Neural cell (in vitro differentiated cells): ENCODE data around the gene PAAF1. TPM values are rescaled to one million over a fixed set of nuclear protein-coding genes. Genes with fewer than 3 reads are reported as not detected.

Experiments used
- H2AFZ ChIP-seq: fragments of 200-600, 300-800 bp; sonication (generic), shearing (Covaris generic); 2 replicates; pipeline ENCODE4 v1.6.0; 2014; ENCODE audit warnings: low read depth, mild to moderate bottlenecking, antibody characterized with exemption, low read length, moderate library complexity
- H3F3A ChIP-seq: fragments of 200-600 bp; shearing (Covaris generic); 2 replicates; pipeline ENCODE4 v1.6.1; 2016; ENCODE audit warnings: mild to moderate bottlenecking, moderate library complexity, mixed read lengths, antibody characterized with exemption, low read length; ENCODE audit not compliant: insufficient read depth, poor library complexity, severe bottlenecking
- H3K27ac ChIP-seq: fragments of 200-600, 300-800 bp; sonication (generic), shearing (Covaris generic); 2 replicates; pipeline ENCODE4 v1.5.1; 2014; ENCODE audit warnings: mild to moderate bottlenecking, low read length, moderate library complexity
- H3K27me3 ChIP-seq: fragments of 300-800, 200-600 bp; sonication (generic), shearing (Covaris generic); 2 replicates; pipeline ENCODE4 v1.6.0; 2014; ENCODE audit warnings: mild to moderate bottlenecking, low read depth, low read length, moderate library complexity; ENCODE audit not compliant: insufficient read depth
- H3K36me3 ChIP-seq: fragments of 300-800, 200-600 bp; sonication (generic), shearing (Covaris generic); 2 replicates; pipeline ENCODE4 v1.5.1; 2014; ENCODE audit warnings: mild to moderate bottlenecking, antibody characterized with exemption, low read length, moderate library complexity; ENCODE audit not compliant: insufficient read depth
- H3K4me2 ChIP-seq: fragments of 300-800, 200-600 bp; sonication (generic), shearing (Covaris generic); 2 replicates; pipeline ENCODE4 v1.6.0; 2014; ENCODE audit warnings: mild to moderate bottlenecking, low read length
- H3K4me3 ChIP-seq: fragments of 300-800, 200-600 bp; sonication (generic), shearing (Covaris generic); 2 replicates; pipeline ENCODE4 v1.5.1; 2014; ENCODE audit warnings: mild to moderate bottlenecking, low read length, moderate library complexity
- H3K79me2 ChIP-seq: fragments of 200-600 bp; shearing (Covaris generic); replicated peaks from 2 replicates; pipeline ENCODE4 v1.6.0; 2014; ENCODE audit warnings: mild to moderate bottlenecking, low read length, moderate library complexity; ENCODE audit not compliant: insufficient read depth
- H3K9ac ChIP-seq: fragments of 300-800, 200-600 bp; sonication (generic), shearing (Covaris generic); 2 replicates; pipeline ENCODE4 v1.6.1; 2016; ENCODE audit warnings: mild to moderate bottlenecking, low read length, mixed read lengths
- H3K9me2 ChIP-seq: fragments of 200-600 bp; shearing (Covaris generic); 2 replicates; pipeline ENCODE4 v1.6.1; 2016; ENCODE audit warnings: mild to moderate bottlenecking, low read length, mixed read lengths; ENCODE audit not compliant: insufficient read depth
- H3K9me3 ChIP-seq: fragments of 200-600, 300-800 bp; sonication (generic), shearing (Covaris generic); 2 replicates; pipeline ENCODE4 v1.6.1; 2016; ENCODE audit warnings: mild to moderate bottlenecking, mixed run types, low read length, moderate library complexity, mixed read lengths
- H4K20me1 ChIP-seq: fragments of 200-600 bp; shearing (Covaris generic); 2 replicates; pipeline ENCODE4 v1.6.1; 2016; ENCODE audit warnings: mild to moderate bottlenecking, mixed run types; ENCODE audit not compliant: insufficient read depth
- EP300 ChIP-seq: fragments of 450-650 bp; conservative IDR thresholded peaks from 2 replicates; pipeline ENCODE4 v1.6.1; 2014; ENCODE audit warnings: antibody characterized with exemption, mild to moderate bottlenecking, moderate library complexity; ENCODE audit not compliant: poor library complexity, severe bottlenecking
- EZH2 ChIP-seq: fragments of 200-600, 300-800 bp; shearing (Covaris generic), sonication (generic); IDR thresholded peaks from 2 replicates; pipeline ENCODE4 v1.6.1; 2014; ENCODE audit warnings: antibody characterized with exemption, low read length, borderline replicate concordance, mild to moderate bottlenecking; ENCODE audit not compliant: insufficient read depth, poor library complexity, severe bottlenecking
- MXI1 ChIP-seq: fragments of 450-650 bp; conservative IDR thresholded peaks from 2 replicates; pipeline ENCODE4 v1.6.1; 2014; ENCODE audit warnings: antibody characterized with exemption, mild to moderate bottlenecking; ENCODE audit not compliant: poor library complexity, severe bottlenecking
- POLR2AphosphoS5 ChIP-seq: IDR thresholded peaks from 2 replicates; pipeline ENCODE4 v1.6.1; 2012
- RAD21 ChIP-seq: fragments of 450-650 bp; conservative IDR thresholded peaks from 2 replicates; pipeline ENCODE4 v1.6.1; 2014; ENCODE audit warnings: antibody characterized with exemption, mild to moderate bottlenecking, moderate library complexity
- SMC3 ChIP-seq: fragments of 450-650 bp; conservative IDR thresholded peaks from 2 replicates; pipeline ENCODE4 v1.6.1; 2014; ENCODE audit warnings: antibody characterized with exemption, mild to moderate bottlenecking, moderate library complexity; ENCODE audit not compliant: poor library complexity
- TAF1 ChIP-seq: IDR thresholded peaks from 2 replicates; pipeline ENCODE4 v1.6.1; 2012; ENCODE audit warnings: low read depth
- polyA plus RNA-seq: library from polyadenylated mRNA; depleted of rRNA; stranded (reverse); fragments of >200 nt; gene quantifications from 2 replicates; pipeline ENCODE4 v1.2.3, GENCODE V29; 2014
- TF ChIP-seq, protein P1 (sequence below): IDR thresholded peaks from 2 replicates; pipeline ENCODE4 v1.6.1; 2012; ENCODE audit warnings: borderline replicate concordance
- TF ChIP-seq, protein P2 (sequence below): fragments of 450-650 bp; IDR thresholded peaks from 2 replicates; pipeline ENCODE4 v1.5.1; 2014; ENCODE audit warnings: antibody characterized with exemption, mild to moderate bottlenecking, moderate library complexity; ENCODE audit not compliant: poor library complexity, severe bottlenecking

The PAAF1 gene
- polyA plus RNA-seq, 1 donor from 2014 or later = 80.3 TPM

DNA sequence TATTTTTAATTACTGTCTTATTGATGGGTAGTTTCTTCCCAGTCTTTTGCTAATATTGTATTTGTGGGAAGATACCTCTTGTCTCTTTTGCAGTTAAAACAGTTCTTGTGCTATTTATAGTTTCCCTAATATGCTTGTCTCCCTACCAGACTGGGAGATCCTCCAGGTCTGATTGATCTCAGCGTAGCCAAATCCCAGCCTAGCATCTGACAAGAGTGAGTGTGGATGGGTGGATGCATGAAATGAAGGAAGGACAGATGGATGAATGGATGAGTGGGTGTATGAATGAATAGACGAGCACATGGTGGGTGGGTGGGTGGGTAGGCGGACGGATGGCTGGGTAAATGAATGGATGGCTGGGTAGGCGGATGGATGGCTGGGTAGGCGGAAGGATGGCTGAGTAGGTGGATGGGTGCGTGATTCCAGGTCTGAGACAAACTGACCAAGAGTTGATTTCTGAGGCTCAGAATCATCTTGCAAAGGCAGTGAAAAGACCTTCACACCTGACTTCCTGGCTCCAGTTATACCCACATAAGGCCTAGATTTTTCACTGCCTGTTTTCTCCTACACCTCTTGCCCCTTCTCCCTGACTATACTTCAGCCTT lies 85.4 kb downstream of the PAAF1 start:
- Histone ChIP-seq H3K9me2 (no peaks in the 10 kb centered on the region), H3K27me3 (no peaks in the 10 kb centered on the region), H4K20me1 (no peaks in the 10 kb centered on the region), H3K9me3 (no peaks in the 10 kb centered on the region), H3K9ac (no peak overlapping the region), H3K27ac (no peak overlapping the region), H3K79me2 (no peaks in the 10 kb centered on the region), H3K36me3 (no peaks in the 10 kb centered on the region), H3F3A (no peaks in the 10 kb centered on the region), H3K4me2 (no peak overlapping the region), H3K4me3 (no peak overlapping the region), H2AFZ (no peak overlapping the region)
- TF ChIP-seq SMC3 (no peak), POLR2AphosphoS5 (no peak), RAD21 (no peak), EP300 (no peak), EZH2 (no peak), TAF1 (no peak)
- TF ChIP-seq, protein P1, sequence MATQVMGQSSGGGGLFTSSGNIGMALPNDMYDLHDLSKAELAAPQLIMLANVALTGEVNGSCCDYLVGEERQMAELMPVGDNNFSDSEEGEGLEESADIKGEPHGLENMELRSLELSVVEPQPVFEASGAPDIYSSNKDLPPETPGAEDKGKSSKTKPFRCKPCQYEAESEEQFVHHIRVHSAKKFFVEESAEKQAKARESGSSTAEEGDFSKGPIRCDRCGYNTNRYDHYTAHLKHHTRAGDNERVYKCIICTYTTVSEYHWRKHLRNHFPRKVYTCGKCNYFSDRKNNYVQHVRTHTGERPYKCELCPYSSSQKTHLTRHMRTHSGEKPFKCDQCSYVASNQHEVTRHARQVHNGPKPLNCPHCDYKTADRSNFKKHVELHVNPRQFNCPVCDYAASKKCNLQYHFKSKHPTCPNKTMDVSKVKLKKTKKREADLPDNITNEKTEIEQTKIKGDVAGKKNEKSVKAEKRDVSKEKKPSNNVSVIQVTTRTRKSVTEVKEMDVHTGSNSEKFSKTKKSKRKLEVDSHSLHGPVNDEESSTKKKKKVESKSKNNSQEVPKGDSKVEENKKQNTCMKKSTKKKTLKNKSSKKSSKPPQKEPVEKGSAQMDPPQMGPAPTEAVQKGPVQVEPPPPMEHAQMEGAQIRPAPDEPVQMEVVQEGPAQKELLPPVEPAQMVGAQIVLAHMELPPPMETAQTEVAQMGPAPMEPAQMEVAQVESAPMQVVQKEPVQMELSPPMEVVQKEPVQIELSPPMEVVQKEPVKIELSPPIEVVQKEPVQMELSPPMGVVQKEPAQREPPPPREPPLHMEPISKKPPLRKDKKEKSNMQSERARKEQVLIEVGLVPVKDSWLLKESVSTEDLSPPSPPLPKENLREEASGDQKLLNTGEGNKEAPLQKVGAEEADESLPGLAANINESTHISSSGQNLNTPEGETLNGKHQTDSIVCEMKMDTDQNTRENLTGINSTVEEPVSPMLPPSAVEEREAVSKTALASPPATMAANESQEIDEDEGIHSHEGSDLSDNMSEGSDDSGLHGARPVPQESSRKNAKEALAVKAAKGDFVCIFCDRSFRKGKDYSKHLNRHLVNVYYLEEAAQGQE = no peak
- TF ChIP-seq, protein P2, sequence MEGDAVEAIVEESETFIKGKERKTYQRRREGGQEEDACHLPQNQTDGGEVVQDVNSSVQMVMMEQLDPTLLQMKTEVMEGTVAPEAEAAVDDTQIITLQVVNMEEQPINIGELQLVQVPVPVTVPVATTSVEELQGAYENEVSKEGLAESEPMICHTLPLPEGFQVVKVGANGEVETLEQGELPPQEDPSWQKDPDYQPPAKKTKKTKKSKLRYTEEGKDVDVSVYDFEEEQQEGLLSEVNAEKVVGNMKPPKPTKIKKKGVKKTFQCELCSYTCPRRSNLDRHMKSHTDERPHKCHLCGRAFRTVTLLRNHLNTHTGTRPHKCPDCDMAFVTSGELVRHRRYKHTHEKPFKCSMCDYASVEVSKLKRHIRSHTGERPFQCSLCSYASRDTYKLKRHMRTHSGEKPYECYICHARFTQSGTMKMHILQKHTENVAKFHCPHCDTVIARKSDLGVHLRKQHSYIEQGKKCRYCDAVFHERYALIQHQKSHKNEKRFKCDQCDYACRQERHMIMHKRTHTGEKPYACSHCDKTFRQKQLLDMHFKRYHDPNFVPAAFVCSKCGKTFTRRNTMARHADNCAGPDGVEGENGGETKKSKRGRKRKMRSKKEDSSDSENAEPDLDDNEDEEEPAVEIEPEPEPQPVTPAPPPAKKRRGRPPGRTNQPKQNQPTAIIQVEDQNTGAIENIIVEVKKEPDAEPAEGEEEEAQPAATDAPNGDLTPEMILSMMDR = no peak

DNA sequence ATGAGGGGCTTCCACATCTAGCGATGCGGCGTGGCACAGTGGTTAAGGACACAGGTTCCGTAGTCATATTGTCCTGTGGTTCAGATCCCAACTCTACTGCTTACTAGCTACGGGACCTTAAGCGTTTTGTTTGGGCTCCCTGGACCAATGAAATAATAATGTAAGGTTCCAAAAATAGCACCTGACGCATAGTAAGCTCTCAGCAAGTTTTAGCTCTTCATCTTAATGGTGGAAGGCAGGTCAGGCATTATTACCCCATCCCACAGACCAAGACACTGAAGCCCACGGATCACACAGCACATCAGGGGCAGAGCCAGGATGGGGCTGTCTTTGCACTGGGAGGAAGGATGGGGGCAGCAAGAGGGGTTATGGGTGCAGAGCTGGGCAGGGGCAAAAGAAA lies 87.1 kb downstream of the PAAF1 start:
- no peak overlapping the region for H3K9ac ChIP-seq
- H3K27ac ChIP-seq = no peak overlapping the region
- no peaks in the 10 kb centered on the region for H3K79me2 ChIP-seq
- H3K36me3 ChIP-seq = no peaks in the 10 kb centered on the region
- no peaks in the 10 kb centered on the region for H4K20me1 ChIP-seq
- no peaks in the 10 kb centered on the region for H3K9me3 ChIP-seq
- no peak overlapping the region for H3K4me3 ChIP-seq
- H3K9me2 ChIP-seq = no peaks in the 10 kb centered on the region
- H3F3A ChIP-seq = no peaks in the 10 kb centered on the region
- H3K27me3 ChIP-seq = no peaks in the 10 kb centered on the region
- H2AFZ ChIP-seq = no peak overlapping the region
- no peak overlapping the region for H3K4me2 ChIP-seq
- TF ChIP-seq EZH2 (no peak), SMC3 (no peak), EP300 (no peak), POLR2AphosphoS5 (no peak), RAD21 (no peak), TAF1 (no peak), MXI1 (no peak)
- TF ChIP-seq, protein P2 = no peak
- TF ChIP-seq, protein P1 = no peak
